Neuronal stem cell (in vitro differentiated cells): ENCODE measurements around the gene AKAP6.

Source experiments
- DNase-seq: peaks from one replicate; pipeline ENCODE4 v3.0.0-alpha.2; 2013; ENCODE audit warnings: low spot score
- H2AFZ ChIP-seq: one replicate; pipeline ENCODE4 v1.6.1; 2013; ENCODE audit warnings: mild to moderate bottlenecking, low read length, inconsistent platforms
- H2AK5ac ChIP-seq: 2 replicates; pipeline ENCODE4 v1.6.1; 2013; ENCODE audit warnings: low read depth, mild to moderate bottlenecking, inconsistent platforms, low read length, moderate library complexity, mixed read lengths
- H2BK120ac ChIP-seq: 2 replicates; pipeline ENCODE4 v1.6.1; 2013; ENCODE audit warnings: low read depth, mild to moderate bottlenecking, inconsistent platforms, low read length, moderate library complexity, mixed read lengths
- H2BK12ac ChIP-seq: one replicate; pipeline ENCODE4 v1.6.1; 2013; ENCODE audit warnings: low read length, inconsistent platforms
- H2BK15ac ChIP-seq: 2 replicates; pipeline ENCODE4 v1.6.1; 2013; ENCODE audit warnings: mild to moderate bottlenecking, low read length, inconsistent platforms, mixed read lengths
- H2BK5ac ChIP-seq: one replicate; pipeline ENCODE4 v1.6.1; 2013; ENCODE audit warnings: inconsistent platforms, mild to moderate bottlenecking, low read length, moderate library complexity
- H3K14ac ChIP-seq: one replicate; pipeline ENCODE4 v1.6.1; 2013; ENCODE audit warnings: low read length, inconsistent platforms
- H3K18ac ChIP-seq: 2 replicates; pipeline ENCODE4 v1.6.1; 2013; ENCODE audit warnings: low read length, inconsistent platforms
- H3K23ac ChIP-seq: 2 replicates; pipeline ENCODE4 v1.6.1; 2013; ENCODE audit warnings: low read depth, mild to moderate bottlenecking, mixed read lengths, low read length, inconsistent platforms; ENCODE audit not compliant: poor library complexity
- H3K27ac ChIP-seq: replicated peaks from 3 replicates; pipeline ENCODE4 v1.5.1; 2013; ENCODE audit warnings: low read length, inconsistent platforms
- H3K27me3 ChIP-seq, 3 experiments: 2 replicates each; pipeline ENCODE4 v1.6.1; 2013; ENCODE audit warnings: low read length in 3 of 3, mild to moderate bottlenecking in 2 of 3, inconsistent platforms in 1 of 3, low read depth in 1 of 3, mixed read lengths in 1 of 3, moderate library complexity in 1 of 3; ENCODE audit not compliant: control insufficient read depth in 3 of 3, insufficient read depth in 3 of 3
- H3K36me3 ChIP-seq, 2 donors: replicated peaks in 1 of 2; 2 replicates each; pipeline ENCODE4 v1.6.1; 2013; ENCODE audit warnings: low read length in 2 of 2; ENCODE audit not compliant: control insufficient read depth in 2 of 2, insufficient read depth in 2 of 2
- H3K4ac ChIP-seq: 2 replicates; pipeline ENCODE4 v1.6.1; 2013; ENCODE audit warnings: inconsistent platforms, mild to moderate bottlenecking, low read length, moderate library complexity
- H3K4me1 ChIP-seq, 2 donors: 1 replicate in 1 of 2; 2 replicates in 1 of 2; pipeline ENCODE4 v1.6.1; 2013; ENCODE audit warnings: low read length in 2 of 2, low read depth in 1 of 2; ENCODE audit not compliant: control insufficient read depth in 2 of 2, insufficient read depth in 1 of 2
- H3K4me2 ChIP-seq: one replicate; pipeline ENCODE4 v1.6.1; 2013; ENCODE audit warnings: mild to moderate bottlenecking, low read length, inconsistent platforms; ENCODE audit not compliant: insufficient read depth, poor library complexity, severe bottlenecking
- H3K4me3 ChIP-seq, 2 donors: 2 replicates each; pipeline ENCODE4 v1.5.1; 2013; ENCODE audit warnings: low read length in 2 of 2, mild to moderate bottlenecking in 2 of 2, inconsistent platforms in 1 of 2, moderate library complexity in 1 of 2
- H3K79me1 ChIP-seq: one replicate; pipeline ENCODE4 v1.6.1; 2013; ENCODE audit warnings: low read depth, mild to moderate bottlenecking, inconsistent platforms, low read length, moderate library complexity
- H3K9ac ChIP-seq: one replicate; pipeline ENCODE4 v1.6.1; 2013; ENCODE audit warnings: mild to moderate bottlenecking, low read depth, low read length, inconsistent platforms; ENCODE audit not compliant: poor library complexity
- H3K9me3 ChIP-seq, 2 donors: replicated peaks in 1 of 2; 2 replicates each; pipeline versions ENCODE3 to v1.6.1; 2013; ENCODE audit warnings: low read length in 2 of 2, mild to moderate bottlenecking in 2 of 2, inconsistent platforms in 1 of 2, low read depth in 1 of 2, mixed read lengths in 1 of 2, moderate library complexity in 1 of 2; ENCODE audit not compliant: control insufficient read depth in 2 of 2, insufficient read depth in 1 of 2
- H4K8ac ChIP-seq: one replicate; pipeline ENCODE4 v1.6.1; 2013; ENCODE audit warnings: low read depth, mild to moderate bottlenecking, inconsistent platforms, low read length, moderate library complexity
- H4K91ac ChIP-seq: one replicate; pipeline ENCODE4 v1.6.1; 2013; ENCODE audit warnings: low read length, low read depth, mild to moderate bottlenecking, inconsistent platforms; ENCODE audit not compliant: poor library complexity
- WGBS, 2 donors: extraction: QIAGEN DNeasy Blood & Tissue Kit; methylation state at CpG; one replicate each; pipeline ENCODE4 v1.1.7; 2013; ENCODE audit warnings: missing lambda C conversion rate in 2 of 2, mixed read lengths in 1 of 2; ENCODE audit not compliant: insufficient read length in 2 of 2, insufficient replicate concordance in 1 of 2; ENCODE audit errors: extremely low coverage in 2 of 2; 5-methylcytosine and 5-hydroxymethylcytosine counted together

The AKAP6 gene

GRCh38 chr14:32574269-32574668 lies 245.2 kb downstream of the AKAP6 start:
- H2BK120ac ChIP-seq, result no peak overlapping the region
- peaks cover 8 to 9% of the 10 kb centered on the region in 2 donors for H3K4me1 ChIP-seq
- no peak overlapping the region for H4K91ac ChIP-seq
- no peak overlapping the region for H3K4me2 ChIP-seq
- H2AFZ ChIP-seq, result no peak overlapping the region
- no peaks in the 10 kb centered on the region for H3K79me1 ChIP-seq
- H3K9me3 ChIP-seq, result no peaks in the 10 kb centered on the region
- H2BK5ac ChIP-seq, result no peak overlapping the region
- no peak overlapping the region for H3K14ac ChIP-seq
- no peak overlapping the region for H3K27ac ChIP-seq
- no peak overlapping the region for H3K4ac ChIP-seq
- H3K23ac ChIP-seq, result no peak overlapping the region
- H2BK15ac ChIP-seq, result no peak overlapping the region
- no peak overlapping the region for H3K4me3 ChIP-seq
- H2AK5ac ChIP-seq, result no peak overlapping the region
- no peak overlapping the region for H3K9ac ChIP-seq
- no peaks in the 10 kb centered on the region for H3K36me3 ChIP-seq
- H3K18ac ChIP-seq, result no peak overlapping the region
- WGBS, 2 donors, result no CpG with 5 or more reads among the region's 2 CpGs
- H3K27me3 ChIP-seq, result no peaks in the 10 kb centered on the region
- no peak overlapping the region for H4K8ac ChIP-seq
- H2BK12ac ChIP-seq, result no peak overlapping the region
- no peak for DNase-seq

GRCh38 chr14:32576088-32576795 lies 247.1 kb downstream of the AKAP6 start:
- Histone ChIP-seq H3K4me1 (peaks cover 8 to 9% of the 10 kb centered on the region in 2 donors), H2BK12ac (no peak overlapping the region), H2BK120ac (no peak overlapping the region), H2BK5ac (no peak overlapping the region), H4K8ac (no peak overlapping the region), H3K79me1 (no peaks in the 10 kb centered on the region), H3K36me3 (no peaks in the 10 kb centered on the region), H3K4me3 (no peak overlapping the region), H3K14ac (no peak overlapping the region), H3K9me3 (no peaks in the 10 kb centered on the region), H2AK5ac (no peak overlapping the region), H3K4ac (no peak overlapping the region), H3K9ac (no peak overlapping the region), H3K23ac (no peak overlapping the region), H3K27me3 (no peaks in the 10 kb centered on the region), H3K27ac (no peak overlapping the region), H2AFZ (no peak overlapping the region), H3K4me2 (no peak overlapping the region), H4K91ac (no peak overlapping the region), H3K18ac (no peak overlapping the region), H2BK15ac (no peak overlapping the region)
- no CpG with 5 or more reads among the region's 6 CpGs for WGBS, 2 donors
- DNase-seq, result peak; percentile 49

DNA sequence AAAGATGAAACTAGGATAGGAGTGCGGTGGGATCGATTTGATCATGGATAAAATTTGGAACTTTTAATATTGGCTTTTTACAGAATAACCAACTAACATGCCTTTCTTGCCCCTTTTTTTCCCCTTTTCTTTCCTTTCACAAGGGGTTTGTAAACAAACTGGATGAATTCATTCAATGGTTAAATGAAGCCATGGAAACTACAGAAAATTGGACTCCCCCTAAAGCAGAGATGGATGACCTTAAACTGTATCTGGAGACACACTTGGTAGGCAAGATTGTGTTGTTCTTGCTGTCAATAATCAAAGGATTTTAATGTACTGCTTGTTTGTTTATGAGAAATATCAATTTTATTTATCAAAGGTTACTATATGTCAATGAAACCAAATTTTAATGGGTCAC lies 247.9 kb downstream of the AKAP6 start:
- Histone ChIP-seq H4K91ac (no peak overlapping the region), H3K4ac (no peak overlapping the region), H3K79me1 (no peaks in the 10 kb centered on the region)

GRCh38 chr14:32578181-32578580 lies 249.1 kb downstream of the AKAP6 start:
- H3K27me3 ChIP-seq, result no peaks in the 10 kb centered on the region
- H2BK120ac ChIP-seq, result no peak overlapping the region
- no peak overlapping the region for H3K9ac ChIP-seq
- no peak overlapping the region for H4K91ac ChIP-seq
- no peak overlapping the region for H3K14ac ChIP-seq
- peaks cover 0 to 2% of the 10 kb centered on the region in 2 donors for H3K4me1 ChIP-seq
- no peak for DNase-seq
- no peak overlapping the region for H4K8ac ChIP-seq
- no peak overlapping the region for H2BK5ac ChIP-seq
- no peak overlapping the region for H3K27ac ChIP-seq
- WGBS, 2 donors, result no CpG with 5 or more reads among the region's 1 CpG
- no peaks in the 10 kb centered on the region for H3K36me3 ChIP-seq
- H2AK5ac ChIP-seq, result no peak overlapping the region
- H2BK12ac ChIP-seq, result no peak overlapping the region
- no peak overlapping the region for H2AFZ ChIP-seq
- H3K23ac ChIP-seq, result no peak overlapping the region
- H3K4me3 ChIP-seq, result no peak overlapping the region
- no peak overlapping the region for H2BK15ac ChIP-seq
- no peak overlapping the region for H3K4me2 ChIP-seq
- H3K79me1 ChIP-seq, result no peaks in the 10 kb centered on the region
- H3K9me3 ChIP-seq, result no peaks in the 10 kb centered on the region
- no peak overlapping the region for H3K18ac ChIP-seq
- no peak overlapping the region for H3K4ac ChIP-seq

More for the DNA sequence above, 247.9 kb downstream of the AKAP6 start:
- no peak overlapping the region for H3K4me2 ChIP-seq
- H2BK12ac ChIP-seq, result no peak overlapping the region
- H2BK120ac ChIP-seq, result no peak overlapping the region
- peaks cover 6 to 9% of the 10 kb centered on the region in 2 donors for H3K4me1 ChIP-seq
- no peak overlapping the region for H2AK5ac ChIP-seq
- no peak overlapping the region for H2AFZ ChIP-seq
- no peak overlapping the region for H4K8ac ChIP-seq
- H3K27ac ChIP-seq, result no peak overlapping the region
- no peak for DNase-seq
- H3K27me3 ChIP-seq, result no peaks in the 10 kb centered on the region
- H3K9ac ChIP-seq, result no peak overlapping the region
- WGBS, 2 donors, result no CpG with 5 or more reads among the region's 2 CpGs
- no peak overlapping the region for H3K14ac ChIP-seq
- no peak overlapping the region for H3K23ac ChIP-seq
- no peak overlapping the region for H3K18ac ChIP-seq
- H2BK15ac ChIP-seq, result no peak overlapping the region
- H3K36me3 ChIP-seq, result no peaks in the 10 kb centered on the region
- no peak overlapping the region for H3K4me3 ChIP-seq
- H3K9me3 ChIP-seq, result no peaks in the 10 kb centered on the region
- H2BK5ac ChIP-seq, result no peak overlapping the region
